Esophagus mucosa (tissue), 1 donor: ENCODE measurements around the gene BROX. TPM values are rescaled to one million over a fixed set of nuclear protein-coding genes. Genes with fewer than 3 reads are reported as not detected.
"Not testable (repeated sequence)": the region's sequence is repeated elsewhere in the genome, so short reads cannot be mapped to it uniquely, and the experiment has no call there.

Source experiments
- ATAC-seq: fragments of 200-7000 bp; cut with Tn5 transposase; one replicate; pipeline ENCODE4 v1.9.1; 2020
- total RNA-seq: library from RNA; stranded (reverse); gene quantifications from one replicate; pipeline ENCODE4 v1.2.4, GENCODE V29; 2023
- donor health status: DM: yes; HTN: yes; CAD: no.

The BROX gene
- total RNA-seq, 1 donor from 2014 or later, result 41.4 TPM

DNA sequence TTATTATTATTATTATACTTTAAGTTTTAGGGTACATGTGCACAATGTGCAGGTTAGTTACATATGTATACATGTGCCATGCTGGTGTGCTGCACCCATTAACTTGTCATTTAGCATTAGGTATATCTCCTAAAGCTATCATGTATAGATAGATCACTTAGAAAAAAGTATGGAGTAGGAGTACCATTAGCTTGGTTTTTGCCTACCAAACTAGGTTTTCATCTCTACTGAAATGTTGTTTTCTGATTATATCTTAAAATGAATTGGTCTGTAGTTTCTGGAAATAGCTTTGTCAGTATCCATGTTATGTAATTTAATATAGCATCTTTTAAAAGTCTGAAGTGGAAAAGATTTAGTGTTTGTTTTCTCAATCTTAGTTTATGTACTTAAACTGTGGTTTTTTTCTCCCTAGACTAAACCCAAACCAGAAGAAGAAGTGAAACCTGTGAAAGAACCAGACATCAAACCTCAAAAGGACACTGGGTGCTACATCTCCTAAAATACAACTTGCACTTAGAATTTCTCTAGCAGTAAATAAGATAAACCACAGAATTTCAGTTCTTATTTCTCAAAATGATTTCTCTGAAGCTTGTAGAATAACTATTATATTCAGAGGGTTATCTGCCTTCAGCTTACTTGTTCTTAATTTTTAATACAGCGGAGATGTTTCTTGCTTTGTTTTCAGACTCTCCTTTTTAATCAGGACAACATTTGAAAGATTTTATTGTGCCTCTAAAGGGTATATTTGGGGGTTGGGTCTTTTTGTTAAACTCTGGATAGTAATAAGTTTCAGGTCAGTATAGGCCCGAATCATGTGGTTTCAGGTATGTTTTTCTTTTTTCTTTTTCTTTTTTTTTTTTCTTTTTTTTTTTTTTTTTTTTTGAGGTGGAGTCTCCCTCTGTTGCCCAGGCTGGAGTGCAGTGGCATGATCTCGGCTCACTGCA, 20.1 kb downstream of the BROX start:
- peak; percentile 39 for ATAC-seq

DNA sequence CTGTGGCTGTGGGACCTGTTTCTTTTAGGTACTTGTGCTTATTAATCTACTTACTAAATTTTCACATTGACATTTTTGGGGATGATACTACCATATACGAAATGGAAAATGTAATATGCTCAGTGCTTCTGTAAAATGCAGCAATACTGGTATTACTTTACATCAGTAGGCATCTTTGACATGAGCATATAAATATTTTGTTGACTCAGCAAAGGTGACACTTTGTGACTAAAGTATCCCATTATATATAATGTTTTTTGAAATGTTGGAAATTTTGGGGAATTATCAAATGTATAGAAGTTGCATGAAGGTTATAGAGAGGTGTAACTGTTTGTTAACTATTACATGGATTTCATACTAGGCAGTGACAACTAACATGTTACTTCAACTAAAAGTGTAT, 22.4 kb downstream of the BROX start:
- ATAC-seq, result no peak

DNA sequence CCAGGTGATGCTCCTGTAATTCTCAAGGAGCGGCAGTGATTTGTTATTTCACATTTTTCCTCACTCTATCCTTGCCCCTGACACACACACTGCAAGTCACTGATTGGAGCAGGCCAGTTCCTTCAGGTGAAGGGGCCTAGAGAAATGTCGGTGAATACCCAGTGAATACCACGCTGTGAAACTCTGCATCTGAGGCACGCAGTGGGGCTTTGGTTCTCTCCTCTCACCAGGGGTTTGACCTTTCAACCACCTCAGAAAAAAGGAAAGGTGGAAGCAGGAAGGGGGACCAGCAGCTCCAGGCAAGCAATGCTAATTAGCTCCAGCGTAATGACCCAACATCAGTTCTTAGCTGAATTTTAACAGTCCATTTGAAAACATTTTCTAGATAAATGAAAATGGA, 24.1 kb downstream of the BROX start:
- no peak for ATAC-seq

DNA sequence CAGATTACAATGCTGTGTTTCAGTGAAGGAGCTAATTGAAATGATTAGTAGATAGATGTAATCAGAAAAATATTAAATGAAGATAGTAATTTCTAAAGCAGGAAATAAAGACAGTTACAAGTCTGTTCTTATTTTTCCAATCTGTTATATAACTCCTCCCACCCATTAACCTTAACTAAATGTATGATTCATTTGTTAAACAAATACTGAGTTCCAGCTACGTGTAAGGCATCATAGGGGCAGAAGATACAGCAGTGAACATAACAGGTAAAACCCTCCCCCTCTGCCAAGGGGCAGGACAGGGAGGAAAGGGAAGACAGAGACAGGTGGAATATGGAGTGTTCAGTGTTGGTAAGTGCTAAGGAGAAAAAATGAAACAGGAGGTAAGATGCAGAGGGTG, 24.6 kb downstream of the BROX start, which contains the start of gene FAM177B:
Gene FAM177B (plus strand): TSS at position 231 of the 400 bp plus-strand sequence. CDS start 9,344 bp downstream, outside the sequence.
- peak; percentile 67 for ATAC-seq

DNA sequence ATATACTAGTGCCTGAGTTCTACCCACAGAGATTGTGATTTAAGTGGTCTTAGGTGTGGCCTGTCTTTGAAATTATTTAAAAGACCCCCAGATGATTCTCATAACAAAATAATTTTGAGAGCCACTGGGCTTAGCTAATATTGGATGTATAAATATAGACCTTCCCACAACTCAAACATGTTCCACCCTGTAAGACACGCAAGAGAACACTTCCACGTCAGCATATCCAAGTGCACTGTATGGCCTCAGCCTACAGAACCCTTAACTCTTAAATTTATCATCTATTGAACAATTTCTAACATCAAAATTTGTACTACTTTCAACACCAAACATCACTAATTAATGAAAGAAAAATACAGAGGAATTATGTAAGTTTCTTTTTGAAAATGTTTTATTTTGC, 27.1 kb downstream of the BROX start:
- ATAC-seq, result no peak

DNA sequence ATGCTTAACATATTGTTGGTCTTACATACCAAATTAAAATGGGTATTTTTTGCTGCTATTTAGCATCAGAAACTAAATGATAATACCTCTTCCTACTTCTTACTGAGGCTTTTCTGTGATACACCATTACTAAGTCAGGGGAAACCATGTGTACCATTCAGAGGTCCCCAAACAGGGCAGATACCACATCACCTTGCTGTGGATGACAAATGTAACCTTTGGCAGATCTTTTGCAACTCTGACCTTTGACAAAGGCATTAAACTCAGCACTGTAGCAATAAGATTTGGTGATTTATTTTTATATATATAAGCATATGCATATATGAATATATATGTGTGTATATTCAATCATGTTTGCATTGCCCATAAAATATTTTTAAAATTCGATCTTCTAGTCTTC, 27.6 kb downstream of the BROX start:
- ATAC-seq, result no peak

DNA sequence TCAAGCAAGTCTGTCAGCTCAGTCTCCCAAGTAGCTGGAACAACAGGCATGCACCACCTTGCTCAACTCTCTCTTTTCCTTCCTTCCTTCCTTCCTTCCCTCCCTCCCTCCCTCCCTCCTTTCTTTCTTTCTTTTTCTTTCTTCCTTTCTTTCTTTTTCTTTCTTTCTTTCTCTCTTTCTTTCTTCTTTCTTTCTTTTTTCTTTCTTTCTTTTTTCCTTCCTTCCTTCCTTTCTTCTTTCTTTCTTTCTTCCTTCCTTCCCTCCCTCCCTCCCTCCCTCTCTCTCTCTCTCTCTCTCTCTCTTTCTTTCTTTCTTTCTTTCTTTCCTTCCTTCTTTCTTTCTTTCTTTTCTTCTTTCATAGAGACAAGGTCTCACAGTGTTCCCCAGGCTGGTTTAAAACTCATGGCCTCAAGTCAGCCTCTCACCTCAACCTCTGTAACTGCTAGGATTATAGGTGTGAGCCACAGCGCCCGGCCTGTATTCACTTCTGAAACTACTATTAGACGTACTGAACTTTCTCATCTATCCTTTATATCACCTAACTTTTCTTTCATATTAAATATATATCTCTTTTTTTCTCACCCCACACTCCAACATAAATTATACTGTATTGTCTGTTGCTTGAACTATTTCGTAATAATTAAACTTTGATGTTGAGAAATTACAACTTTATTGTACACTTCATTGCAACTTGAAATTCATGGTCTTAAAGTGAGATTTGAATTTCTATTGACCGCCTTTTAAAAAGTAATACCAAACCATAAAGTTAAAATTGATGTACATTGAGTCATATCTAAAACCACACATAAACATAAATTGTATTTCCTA, 29.5 kb downstream of the BROX start:
- ATAC-seq, result not testable (repeated sequence)

DNA sequence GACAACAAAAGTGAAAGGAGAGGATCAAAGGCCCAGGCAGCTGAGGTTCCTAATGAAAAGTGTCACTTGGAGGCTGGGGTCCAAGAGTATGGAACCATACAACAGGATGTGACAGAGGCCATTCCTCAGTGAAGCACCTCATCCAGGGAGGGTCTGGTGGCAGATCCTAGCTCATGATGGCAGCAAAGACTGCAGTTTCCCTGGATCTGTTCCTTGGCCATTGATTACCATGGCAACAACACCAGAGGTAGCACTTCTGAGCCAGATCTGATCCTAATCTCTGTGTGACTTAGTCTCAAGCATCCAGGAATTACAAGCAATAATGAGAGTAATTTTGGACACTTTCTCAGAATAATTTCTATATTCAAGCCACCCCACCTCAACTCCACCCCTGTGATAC, 37.6 kb downstream of the BROX start:
- ATAC-seq, result no peak

DNA sequence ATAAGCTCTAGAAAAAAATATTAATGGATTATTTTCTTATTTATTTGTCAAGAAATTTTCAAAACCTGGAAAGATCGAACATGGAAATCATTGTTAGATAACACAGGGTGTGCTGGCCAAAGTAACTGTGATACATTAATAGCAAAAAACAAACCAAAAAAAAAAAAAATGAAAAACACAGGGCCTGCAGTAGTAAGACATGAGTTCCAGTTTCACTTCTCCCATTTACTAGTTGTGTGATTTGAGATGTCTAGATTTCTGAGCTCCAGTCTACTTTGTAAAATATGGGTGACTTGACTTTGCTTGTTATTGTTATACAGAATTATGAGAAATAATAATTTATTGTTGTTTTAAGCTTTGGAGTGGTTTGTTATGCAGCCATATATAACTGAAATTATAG, 38.3 kb downstream of the BROX start:
- no peak for ATAC-seq

DNA sequence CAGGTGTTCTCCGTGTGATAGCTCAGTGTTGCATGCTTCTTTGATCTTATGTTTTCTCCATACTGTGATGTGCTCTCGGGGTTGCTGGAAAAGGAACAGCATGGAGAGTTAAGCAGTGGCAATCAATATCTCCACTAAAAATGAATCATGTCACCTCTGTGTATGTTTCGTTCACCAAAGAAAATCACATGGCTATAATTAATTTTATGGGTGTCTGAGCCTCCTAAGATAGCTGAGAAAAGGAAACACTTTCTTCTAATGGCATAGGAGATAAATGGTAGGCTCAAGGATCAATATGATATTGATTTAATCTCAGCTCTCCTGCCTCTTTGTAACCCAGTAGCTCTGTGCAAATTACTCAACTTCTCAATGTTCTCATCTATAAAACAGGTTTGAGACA, 38.9 kb downstream of the BROX start:
- ATAC-seq, result no peak

DNA sequence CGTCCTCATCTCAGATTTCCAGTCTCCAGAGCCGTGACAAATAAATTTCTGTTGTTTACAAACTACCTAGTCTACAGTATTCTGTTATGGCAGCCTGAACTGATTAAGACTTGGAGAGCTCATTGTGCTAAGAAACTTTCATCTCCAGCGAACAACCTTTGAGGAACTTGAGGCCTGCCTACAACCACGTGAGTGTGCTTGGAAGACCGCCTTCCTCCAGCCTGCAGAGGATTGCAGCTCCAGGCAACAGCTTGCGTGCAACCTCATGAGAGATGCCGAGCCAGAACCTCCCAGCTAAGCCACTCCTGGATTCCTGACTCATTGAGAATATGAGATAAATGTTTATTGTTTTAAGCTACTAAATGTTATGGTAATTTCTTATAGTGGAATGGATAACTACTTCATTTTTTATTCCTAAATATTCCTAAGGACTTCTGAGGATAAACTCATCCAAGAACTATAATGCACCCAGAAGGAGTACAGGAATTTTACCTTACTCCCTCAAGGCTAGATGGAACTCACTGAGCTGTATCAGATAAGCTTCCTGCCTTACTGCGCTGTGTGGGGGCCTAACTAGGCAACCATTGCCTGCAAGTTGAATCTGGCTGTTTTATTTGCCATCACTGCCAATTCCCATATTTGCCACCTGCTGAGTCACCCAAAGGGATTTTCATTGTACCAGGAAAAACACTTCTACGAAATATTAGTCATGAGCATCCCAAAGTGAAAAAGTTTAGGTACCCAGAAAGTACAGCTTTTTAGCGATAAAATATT, 42.2 kb downstream of the BROX start:
- peak; percentile 91 for ATAC-seq

DNA sequence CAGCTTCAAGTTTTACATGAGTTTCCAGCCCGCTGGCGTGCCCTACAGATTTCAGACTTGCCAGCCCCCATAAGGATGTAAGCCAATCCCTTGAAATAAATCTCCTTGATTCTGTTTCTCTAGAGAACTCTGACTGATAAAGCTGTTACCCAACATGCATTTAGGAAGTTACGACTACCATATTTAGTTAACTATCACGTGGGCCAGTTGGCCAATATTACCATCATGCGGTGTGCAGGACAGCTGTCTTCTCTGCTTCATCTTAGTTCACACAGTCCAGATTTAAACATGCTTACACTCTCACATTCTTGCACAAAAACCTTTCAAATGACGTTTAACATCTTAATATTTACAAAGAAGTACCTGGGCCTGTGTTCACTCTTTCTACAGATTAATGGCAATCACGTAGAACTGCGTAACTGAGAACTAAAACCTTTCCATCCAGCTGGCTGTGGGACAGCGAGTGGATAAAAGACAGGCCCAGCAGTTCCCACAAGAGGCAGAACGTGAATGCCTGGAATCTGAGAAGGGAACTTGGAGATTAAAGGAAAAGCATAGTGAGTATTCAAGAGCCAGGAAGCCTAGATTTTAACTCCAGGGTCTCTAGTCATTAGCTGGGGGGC, 45.4 kb downstream of the BROX start:
- ATAC-seq, result no peak

DNA sequence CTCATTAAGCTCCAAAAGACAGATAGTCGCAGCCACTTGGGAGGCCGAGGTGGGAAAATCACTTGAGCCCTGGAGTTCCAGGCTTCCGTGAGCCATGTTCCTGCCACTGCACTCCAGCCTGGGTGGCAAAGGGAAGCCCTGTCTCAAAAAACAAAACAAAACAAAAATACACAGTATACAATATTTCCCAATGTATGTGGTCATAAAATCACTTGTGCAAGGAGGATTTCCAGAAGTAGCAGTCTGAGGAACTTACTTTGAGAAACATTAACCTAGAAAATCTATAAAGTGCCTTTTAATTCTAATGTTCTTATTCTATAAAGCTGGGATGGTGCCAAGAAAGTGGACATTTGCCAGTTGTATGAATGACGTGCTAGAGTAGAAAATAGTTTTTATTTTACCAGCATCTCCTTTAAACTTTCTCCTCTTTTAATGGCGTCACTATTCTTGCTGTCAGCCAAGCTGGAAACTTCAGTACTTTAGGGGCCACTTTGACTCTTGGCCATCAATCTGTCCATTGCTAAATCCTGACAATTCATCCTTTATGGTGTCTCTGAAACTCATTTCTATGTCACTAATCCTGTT, 47.2 kb downstream of the BROX start:
- ATAC-seq, result no peak

DNA sequence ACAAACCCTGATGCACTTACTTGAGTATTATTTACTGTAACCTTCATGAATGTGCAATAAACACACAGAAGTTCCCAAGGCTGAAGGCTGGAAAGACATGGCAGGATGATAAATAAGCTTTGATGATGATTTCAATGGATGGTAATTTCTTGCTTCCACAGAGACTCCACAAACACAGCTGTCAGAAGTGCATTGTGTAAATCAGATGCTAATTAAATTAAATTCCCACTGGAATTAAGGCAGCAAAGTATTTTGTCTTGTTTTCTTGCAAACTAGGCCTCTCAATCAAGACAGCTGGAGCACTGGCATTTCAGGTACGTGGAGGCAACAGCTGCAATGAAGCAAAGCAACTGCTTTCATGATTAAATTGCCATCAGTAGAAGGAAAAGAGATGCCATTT, 48.7 kb downstream of the BROX start:
- ATAC-seq, result no peak

DNA sequence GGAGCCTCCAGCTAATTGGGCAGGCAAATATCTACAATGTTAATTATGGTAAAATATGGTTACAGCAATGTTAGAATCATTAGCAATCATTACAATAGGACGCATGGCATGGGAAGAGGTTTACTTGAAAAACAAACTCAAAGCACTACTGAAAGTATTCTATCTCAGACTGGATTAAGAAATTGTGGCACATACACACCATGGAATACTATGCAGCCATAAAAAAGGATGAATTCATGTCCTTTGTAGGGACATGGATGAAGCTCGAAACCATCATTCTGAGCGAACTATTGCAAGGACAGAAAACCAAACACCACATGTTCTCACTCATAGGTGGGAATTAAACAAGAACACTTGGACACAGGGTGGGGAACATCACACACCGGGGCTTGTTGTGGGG, 49.8 kb downstream of the BROX start:
- not testable (repeated sequence) for ATAC-seq

DNA sequence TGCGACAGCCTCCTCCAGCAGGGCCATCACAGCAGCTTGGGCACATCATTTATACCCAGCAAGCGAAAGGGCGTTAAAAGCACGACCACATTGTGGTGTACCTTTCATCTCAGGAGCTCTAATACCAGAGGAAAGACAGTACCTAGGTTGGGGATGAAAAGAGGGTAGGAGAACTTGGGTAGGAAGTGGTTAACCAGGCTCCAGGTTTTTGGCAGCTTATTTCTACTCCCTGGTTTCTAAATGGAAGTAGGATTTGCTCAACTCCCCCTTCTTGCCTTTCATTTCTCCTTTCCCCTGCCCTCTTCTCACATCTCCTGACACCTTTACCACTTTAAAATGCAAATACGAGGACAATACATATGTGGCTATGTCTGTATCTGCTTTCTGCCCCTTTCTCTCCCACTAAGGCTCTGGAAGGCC, 54.8 kb downstream of the BROX start:
- ATAC-seq, result no peak

DNA sequence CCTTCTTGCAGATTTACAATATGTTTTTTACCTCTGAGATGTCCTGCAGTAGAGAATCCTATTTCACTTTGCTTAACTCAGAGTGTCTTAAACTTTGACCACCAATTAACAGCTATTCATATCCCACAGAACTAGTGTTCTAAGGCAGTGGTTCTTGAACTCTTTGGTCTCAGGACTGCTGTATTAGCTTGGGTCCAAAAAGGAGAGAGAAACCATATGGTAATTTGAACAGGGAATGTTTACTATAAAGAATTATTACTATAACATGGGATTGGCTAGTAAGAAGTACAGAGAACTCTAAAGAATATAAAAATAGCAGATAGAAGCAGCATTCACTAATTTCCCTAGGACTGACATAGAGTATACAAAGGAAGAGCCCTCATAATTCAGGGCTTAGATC, 56.2 kb downstream of the BROX start:
- no peak for ATAC-seq

DNA sequence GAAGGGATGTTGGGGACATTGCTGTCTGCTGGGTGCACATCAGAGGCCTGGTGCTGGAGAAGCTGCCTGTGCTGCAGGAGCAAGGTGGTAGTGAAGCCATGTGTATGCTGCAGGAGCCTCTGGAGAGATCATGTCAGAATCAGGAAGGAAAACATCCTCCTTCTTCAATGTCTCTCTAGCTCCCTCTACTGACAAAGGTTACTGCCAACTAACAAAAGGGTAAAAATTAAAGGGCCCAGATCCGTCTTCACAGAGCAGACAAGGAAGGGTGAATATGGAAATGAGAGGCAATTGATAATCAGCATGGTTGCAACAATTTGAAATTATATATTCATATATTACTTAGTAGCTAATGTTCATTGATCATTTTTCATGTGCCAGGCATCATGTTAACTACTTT, 56.8 kb downstream of the BROX start:
- ATAC-seq, result no peak

DNA sequence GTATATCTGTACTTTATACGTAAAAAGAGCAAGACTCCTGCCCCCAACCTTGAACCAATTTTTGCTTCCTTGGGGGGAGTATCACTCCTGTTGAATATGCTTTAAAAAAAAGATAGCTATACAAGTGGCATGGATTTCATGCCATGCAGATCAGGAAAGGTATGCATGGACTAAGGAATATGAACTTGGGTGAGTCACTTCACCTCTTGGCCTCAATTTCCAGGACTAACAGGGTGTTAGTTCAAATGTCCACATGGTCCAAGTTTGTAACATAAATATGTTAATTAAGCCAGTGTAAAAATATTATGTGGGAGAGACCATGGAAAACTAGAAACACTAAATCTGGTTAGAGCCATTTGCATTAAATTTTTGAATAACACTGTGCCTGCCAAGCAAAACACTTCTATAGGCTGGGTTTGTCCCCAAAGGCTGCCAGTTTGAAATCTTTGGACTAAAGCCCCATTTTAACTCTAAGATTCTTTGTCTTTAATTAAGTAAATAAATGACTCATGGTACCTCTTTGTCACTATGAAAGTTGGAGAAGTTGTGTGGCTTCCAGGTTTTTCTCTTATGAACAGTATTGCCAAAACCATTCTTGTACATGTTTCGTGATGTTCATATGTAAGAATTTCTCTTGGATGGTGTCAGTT, 57.7 kb downstream of the BROX start:
- ATAC-seq, result no peak

DNA sequence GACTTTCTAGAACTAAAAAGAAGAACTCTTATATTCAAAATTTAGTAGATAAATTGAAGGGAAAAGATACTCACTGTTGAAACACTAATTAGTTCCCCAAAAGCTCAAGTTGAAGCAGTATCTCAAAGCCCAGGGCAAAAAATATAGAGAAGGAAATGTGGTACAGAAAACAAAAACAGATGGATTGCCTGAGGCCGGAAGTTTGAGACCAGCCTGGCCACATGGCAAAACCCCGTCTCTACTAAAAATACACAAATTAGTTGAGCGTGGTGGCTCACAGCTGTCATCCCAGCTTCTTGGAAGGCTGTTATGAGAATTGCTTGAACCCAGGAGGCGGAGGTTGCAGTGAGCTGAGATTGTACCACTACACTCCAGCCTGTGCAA, 60.6 kb downstream of the BROX start:
- peak; percentile 10 for ATAC-seq

DNA sequence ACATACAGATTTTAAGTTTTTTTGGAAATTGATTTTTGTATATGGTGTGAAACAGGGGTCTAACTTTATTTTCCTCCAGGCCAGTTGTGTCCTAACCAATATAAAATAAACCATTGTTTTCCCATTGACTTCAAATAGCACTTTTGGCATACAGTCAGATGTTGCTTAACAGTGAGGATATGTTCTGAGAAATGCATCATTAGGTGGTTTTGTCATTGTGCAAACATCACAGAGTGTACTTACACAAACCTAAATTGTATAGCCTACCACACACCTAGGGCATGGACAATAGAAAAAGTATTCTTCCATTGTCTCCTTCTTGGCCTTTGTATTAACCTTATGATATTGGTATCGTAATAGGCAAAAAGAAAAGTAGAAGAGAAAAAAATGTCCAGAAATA, 65.1 kb downstream of the BROX start:
- peak; percentile 88 for ATAC-seq
